Right lobe of liver (tissue), 4 donors: Measurements from ENCODE around the gene FAM171A1.

Experiments used
- CTCF ChIP-seq, 4 donors: fragments of 200-600 bp in 3 of 4; fragments of 450-650 bp in 1 of 4; IDR thresholded peaks; one replicate each; pipeline versions ENCODE4 v1.5.1 to v1.8.0; 2016 to 2022; ENCODE audit warnings: antibody characterized with exemption in 4 of 4, mild to moderate bottlenecking in 2 of 4
- POLR2A ChIP-seq: fragments of 450-650 bp; IDR thresholded peaks from one replicate; pipeline ENCODE4 v1.6.1; 2017; ENCODE audit warnings: antibody characterized with exemption, mild to moderate bottlenecking
- donor health status: DM: no; HTN: no; CAD: no.
- donor health status: DM: no; HTN: no; CAD: no.
- donor health status: DM: no; HTN: yes; CAD: no.

GRCh38 chr10:15175587-15175986 lies 195.5 kb downstream of the FAM171A1 start:
- TF ChIP-seq CTCF (IDR thresholded peaks at IDR 0.05), result no peak
- TF ChIP-seq POLR2A, result no peak
